Fibroblast of the aortic adventitia (primary cell): ENCODE data around the gene KCNC1. TPM values are rescaled to one million over a fixed set of nuclear protein-coding genes. Genes with fewer than 3 reads are reported as not detected.
A peak's percentile ranks its signal among the peaks of the same experiment; 100 is the strongest.

Experiments
- DNase-seq: peaks from one replicate; pipeline ENCODE4 v3.0.0-alpha.2; 2010; ENCODE audit warnings: low read depth
- H3K4me3 ChIP-seq: 2 replicates; pipeline ENCODE4 v1.5.1; 2011; ENCODE audit warnings: low read depth, mild to moderate bottlenecking, control low read depth, low read length, moderate library complexity
- total RNA-seq: library from RNA; depleted of rRNA; stranded (reverse); fragments of >200 nt; gene quantifications from 2 replicates; pipeline ENCODE4 v1.2.3, GENCODE V29; 2012; ENCODE audit warnings: low replicate concordance
- TF ChIP-seq, protein P1 (sequence below): IDR thresholded peaks from 2 replicates; pipeline ENCODE4 v1.5.1; 2011; ENCODE audit warnings: mild to moderate bottlenecking, low read length, control low read depth, inconsistent platforms; ENCODE audit not compliant: insufficient read depth

Gene KCNC1
- total RNA-seq, 1 donor = not detected

DNA sequence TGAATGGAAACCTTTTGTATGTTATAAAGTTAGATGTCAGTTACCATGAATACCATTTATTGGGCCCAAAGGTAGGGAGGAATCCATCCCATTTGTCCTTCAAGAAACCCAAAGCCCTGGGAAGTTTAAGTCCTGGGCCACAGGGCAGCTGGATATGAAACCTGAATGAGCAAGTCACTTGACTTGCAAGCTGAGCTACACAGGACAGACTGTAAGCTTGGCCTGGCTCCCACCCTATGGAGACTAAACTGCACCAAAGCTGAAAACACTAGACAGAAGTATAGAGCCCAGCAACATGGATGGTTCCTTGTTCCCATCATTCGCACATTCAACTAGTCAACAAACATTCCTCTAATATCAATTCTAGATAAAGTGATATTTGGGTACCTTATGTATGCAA, 71.3 kb downstream of the KCNC1 start:
- TF ChIP-seq, protein P1, sequence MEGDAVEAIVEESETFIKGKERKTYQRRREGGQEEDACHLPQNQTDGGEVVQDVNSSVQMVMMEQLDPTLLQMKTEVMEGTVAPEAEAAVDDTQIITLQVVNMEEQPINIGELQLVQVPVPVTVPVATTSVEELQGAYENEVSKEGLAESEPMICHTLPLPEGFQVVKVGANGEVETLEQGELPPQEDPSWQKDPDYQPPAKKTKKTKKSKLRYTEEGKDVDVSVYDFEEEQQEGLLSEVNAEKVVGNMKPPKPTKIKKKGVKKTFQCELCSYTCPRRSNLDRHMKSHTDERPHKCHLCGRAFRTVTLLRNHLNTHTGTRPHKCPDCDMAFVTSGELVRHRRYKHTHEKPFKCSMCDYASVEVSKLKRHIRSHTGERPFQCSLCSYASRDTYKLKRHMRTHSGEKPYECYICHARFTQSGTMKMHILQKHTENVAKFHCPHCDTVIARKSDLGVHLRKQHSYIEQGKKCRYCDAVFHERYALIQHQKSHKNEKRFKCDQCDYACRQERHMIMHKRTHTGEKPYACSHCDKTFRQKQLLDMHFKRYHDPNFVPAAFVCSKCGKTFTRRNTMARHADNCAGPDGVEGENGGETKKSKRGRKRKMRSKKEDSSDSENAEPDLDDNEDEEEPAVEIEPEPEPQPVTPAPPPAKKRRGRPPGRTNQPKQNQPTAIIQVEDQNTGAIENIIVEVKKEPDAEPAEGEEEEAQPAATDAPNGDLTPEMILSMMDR = no peak
- H3K4me3 ChIP-seq = no peak overlapping the region
- DNase-seq = no peak

DNA sequence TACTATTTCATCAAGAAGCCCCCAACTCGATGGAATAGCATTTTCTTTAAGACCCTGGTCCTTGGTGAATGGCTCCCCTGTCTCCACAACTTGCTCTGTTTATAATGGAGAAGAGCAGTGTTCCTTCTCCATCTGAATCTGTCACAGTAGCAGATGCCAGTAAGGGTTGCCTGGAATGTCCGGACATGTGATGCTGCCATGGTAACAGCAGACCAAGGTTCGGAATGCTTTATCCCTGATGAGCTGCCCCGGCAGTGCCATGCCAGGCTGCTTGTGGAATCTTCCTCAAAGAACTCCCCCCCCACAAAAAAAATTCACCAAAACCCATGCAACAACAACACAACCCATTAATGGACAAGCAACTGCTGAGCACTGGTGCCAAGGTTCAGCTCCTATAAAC, 72.5 kb downstream of the KCNC1 start:
- H3K4me3 ChIP-seq = no peak overlapping the region
- TF ChIP-seq, protein P1 = no peak
- no peak for DNase-seq

DNA sequence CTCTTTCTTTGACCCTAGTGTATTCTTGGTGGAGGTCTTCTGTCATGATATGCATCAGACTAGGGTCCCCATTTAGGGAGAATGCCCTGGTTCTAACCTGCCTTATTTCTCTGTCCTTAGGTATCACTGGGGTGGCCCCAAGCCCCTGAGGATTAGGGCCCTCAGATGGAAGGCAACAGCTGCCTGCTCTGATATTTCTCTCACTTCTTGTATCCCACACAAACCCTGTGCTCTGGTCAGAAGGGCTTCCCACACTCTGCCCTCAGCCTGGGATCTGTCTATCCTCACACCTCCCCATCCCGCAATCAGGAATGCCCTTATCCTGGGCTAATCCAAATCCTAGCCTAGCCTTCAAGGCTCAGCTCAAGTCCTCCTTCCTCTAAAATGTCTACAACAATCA, 75.5 kb downstream of the KCNC1 start:
- no peak overlapping the region for H3K4me3 ChIP-seq
- DNase-seq = no peak
- TF ChIP-seq, protein P1 = no peak

DNA sequence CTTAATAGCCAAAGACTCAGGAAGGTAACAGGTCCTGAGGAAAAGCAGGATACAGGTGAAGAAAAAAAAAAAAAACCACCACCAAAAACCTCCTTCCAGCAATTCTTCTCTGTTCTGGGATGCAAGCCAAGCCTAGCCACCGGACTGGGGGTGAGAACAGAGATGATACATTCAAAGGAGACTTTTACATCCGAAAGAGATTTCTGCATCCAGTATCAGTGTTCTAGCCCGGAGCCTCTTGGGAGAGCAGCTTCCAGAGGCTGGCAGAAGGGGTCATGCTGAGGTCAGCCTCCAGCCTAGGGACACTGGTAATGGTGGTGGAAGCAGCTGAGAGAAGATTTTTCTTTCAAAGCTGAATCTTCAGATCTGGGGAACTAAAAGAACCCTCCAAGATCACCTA, 76.2 kb downstream of the KCNC1 start:
- H3K4me3 ChIP-seq = no peak overlapping the region
- TF ChIP-seq, protein P1 = no peak
- peak; percentile 42 for DNase-seq

DNA sequence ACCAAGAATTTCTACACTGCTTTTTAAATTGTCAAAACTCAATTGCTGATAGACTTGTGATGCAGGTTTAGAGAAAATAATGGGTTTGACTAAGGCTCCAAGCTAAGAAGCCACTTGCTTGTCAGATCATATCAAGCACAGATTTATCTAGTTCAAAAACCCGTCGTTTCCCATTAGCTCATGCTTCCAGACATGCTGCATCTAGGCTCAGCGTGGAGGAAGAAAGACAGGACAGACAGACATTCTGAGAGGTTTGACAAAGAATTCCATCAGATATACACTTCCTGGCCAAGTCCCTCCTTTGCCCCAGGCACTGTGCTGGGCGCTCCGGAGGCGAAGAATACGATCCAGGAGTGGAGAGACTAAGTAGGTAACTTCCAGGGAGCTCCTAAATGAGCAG, 76.8 kb downstream of the KCNC1 start:
- no peak for DNase-seq
- TF ChIP-seq, protein P1 = no peak
- H3K4me3 ChIP-seq = no peak overlapping the region

DNA sequence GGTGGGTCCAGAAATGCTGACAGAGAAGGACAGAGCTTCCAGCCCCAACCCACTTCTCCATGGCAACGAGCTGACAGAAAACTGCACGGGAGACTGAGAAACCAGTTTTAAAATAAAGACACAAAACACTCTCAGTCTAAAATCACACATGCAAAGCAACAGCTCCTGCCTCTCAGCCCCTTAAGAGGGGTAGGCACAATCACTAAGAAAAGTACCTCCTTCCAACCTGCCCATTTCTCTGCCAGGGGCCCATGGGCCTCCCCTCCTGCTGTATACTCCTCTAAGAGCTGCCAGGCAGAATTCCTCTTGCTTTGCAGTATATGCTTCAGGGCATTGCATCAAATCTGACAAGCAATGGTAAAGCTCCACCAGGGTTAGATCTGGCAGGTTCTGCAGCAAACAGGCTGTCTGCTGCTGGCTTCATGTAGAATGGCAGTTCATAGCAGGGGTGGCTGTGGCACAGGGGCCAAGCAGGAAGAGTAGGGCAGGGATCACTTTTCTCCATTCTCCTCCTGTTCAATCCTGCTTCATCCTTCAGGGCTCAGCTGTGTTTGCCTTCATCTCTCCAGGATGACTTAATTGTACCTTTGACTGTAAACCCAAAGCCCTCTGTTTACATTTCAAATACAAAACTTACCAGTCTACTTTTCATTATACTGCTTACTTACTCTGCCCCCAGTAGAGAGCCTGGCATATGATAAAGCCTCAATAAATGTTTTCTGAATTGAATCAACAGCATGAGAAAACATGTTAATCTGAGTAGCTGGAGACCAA, 77.7 kb downstream of the KCNC1 start:
- TF ChIP-seq, protein P1 = no peak
- H3K4me3 ChIP-seq = no peak overlapping the region
- no peak for DNase-seq

DNA sequence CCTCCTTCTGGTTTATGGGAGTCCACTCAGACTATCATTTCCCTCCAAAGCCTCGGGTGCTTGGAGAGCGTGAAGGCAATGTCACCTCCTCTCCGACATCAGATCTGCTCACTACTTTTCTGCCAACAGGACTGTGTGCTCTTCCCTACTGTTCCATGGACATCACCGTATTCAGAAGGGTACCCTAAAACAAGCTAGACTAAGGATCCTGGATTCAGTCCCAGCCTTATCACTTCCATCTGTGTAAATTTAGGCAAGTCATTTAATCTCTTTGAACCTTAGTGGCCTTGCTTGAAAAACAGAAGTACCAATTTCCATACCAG, 78.2 kb downstream of the KCNC1 start:
- H3K4me3 ChIP-seq = no peak overlapping the region
- TF ChIP-seq, protein P1 = no peak
- DNase-seq = no peak
